Right lobe of liver (tissue), 6 donors: Measurements from ENCODE around the gene HBD. TPM values are rescaled to one million over a fixed set of nuclear protein-coding genes. Genes with fewer than 3 reads are reported as not detected.

Experiments
- ATAC-seq, 4 donors: fragments of 200-7000 bp; cut with Tn5 transposase; one replicate each; pipeline ENCODE4 v1.9.1; 2020; ENCODE audit warnings: mild to moderate bottlenecking in 4 of 4, moderate library complexity in 4 of 4
- DNase-seq, 3 donors: peaks; one replicate each; pipeline ENCODE4 v3.0.0-alpha.2; 2020
- H3K27ac ChIP-seq, 3 donors: fragments of 200-600 bp; one replicate each; pipeline ENCODE4 v1.8.0; 2022
- H3K27me3 ChIP-seq, 2 donors: fragments of 200-600 bp; one replicate each; pipeline ENCODE4 v1.8.0; 2022
- H3K36me3 ChIP-seq, 4 donors: fragments of 200-600 bp; sonication (generic) in 1 of 4; one replicate each; pipeline versions ENCODE4 v1.5.1 to v1.8.0; 2017 to 2022; ENCODE audit warnings: control low read depth in 1 of 4
- H3K4me1 ChIP-seq, 4 donors: fragments of 200-600 bp; sonication (generic) in 1 of 4; one replicate each; pipeline versions ENCODE4 v1.5.1 to v1.8.0; 2017 to 2022; ENCODE audit warnings: control low read depth in 1 of 4
- H3K4me3 ChIP-seq, 3 donors: fragments of 200-600 bp; one replicate each; pipeline ENCODE4 v1.8.0; 2022
- H3K9me3 ChIP-seq, 4 donors: fragments of 200-600 bp; sonication (generic) in 1 of 4; one replicate each; pipeline versions ENCODE4 v1.5.1 to v1.8.0; 2017 to 2022; ENCODE audit warnings: control low read depth in 1 of 4
- CTCF ChIP-seq, 4 donors: fragments of 200-600 bp in 3 of 4; fragments of 450-650 bp in 1 of 4; IDR thresholded peaks; one replicate each; pipeline versions ENCODE4 v1.5.1 to v1.8.0; 2016 to 2022; ENCODE audit warnings: antibody characterized with exemption in 4 of 4, mild to moderate bottlenecking in 2 of 4
- POLR2A ChIP-seq: fragments of 450-650 bp; IDR thresholded peaks from one replicate; pipeline ENCODE4 v1.6.1; 2017; ENCODE audit warnings: antibody characterized with exemption, mild to moderate bottlenecking
- WGBS: methylation state at CpG from one replicate; pipeline ENCODE4 v1.1.6; 2018; ENCODE audit warnings: low coverage, low lambda C conversion rate; ENCODE audit not compliant: insufficient coverage; ENCODE audit errors: missing lambda C conversion rate; 5-methylcytosine and 5-hydroxymethylcytosine counted together
- intact Hi-C, 2 donors: fragments of 100-400 bp; cut with DNase I; formaldehyde crosslinking; loops; one replicate each; pipeline versions ENCODE4 v1.11.2 to v1.14.1; 2022
- total RNA-seq, 6 experiments: library from RNA; depleted of rRNA in 2 of 6; stranded (reverse); fragments of >200 nt in 2 of 6; fragmentation: NEBNext Ultra II Directional in 3 of 6; extraction: Animal tissue kit (Norgen Biotek cat#: 25700) in 3 of 6; gene quantifications; one replicate each; pipeline versions ENCODE4 v1.1.0 to v1.2.4, GENCODE V29; 2016 to 2023
- donor health status: DM: no; HTN: yes; CAD: no.
- donor health status: DM: no; HTN: no; CAD: no.
- donor health status: DM: no; HTN: no; CAD: no.
- donor health status: DM: no; HTN: yes; CAD: no.
- donor health status: DM: no; HTN: yes; CAD: no.

The HBD gene
- total RNA-seq, 6 experiments from 2014 or later = 4.1 to 29.5 (median 9.7) TPM; not detected in 3

GRCh38 chr11:5280582-5281102 is 46.4 kb upstream of the HBD start:
- Histone ChIP-seq H3K27me3 (no peaks in the 10 kb centered on the region), H3K36me3 (no peaks in the 10 kb centered on the region), H3K4me3 (no peak overlapping the region), H3K4me1 (no peaks in the 10 kb centered on the region), H3K27ac (no peak overlapping the region), H3K9me3 (no peaks in the 10 kb centered on the region)
- peak in 1 of 3 donors; percentile 56 for DNase-seq
- WGBS = 37% methylated on average over 3 of the region's 3 CpGs
- intact Hi-C loops = no loop called here
- TF ChIP-seq POLR2A (no peak), CTCF (IDR thresholded peaks at IDR 0.05) (no peak)
- ATAC-seq = peak; percentile 27 to 89 (median 42)

GRCh38 chr11:5279471-5280090 is 45.3 kb upstream of the HBD start:
- no peak overlapping the region for H3K4me3 ChIP-seq
- H3K4me1 ChIP-seq = no peaks in the 10 kb centered on the region
- TF ChIP-seq POLR2A (no peak), CTCF (IDR thresholded peaks at IDR 0.05) (no peak)
- WGBS = 64% methylated on average over 4 of the region's 4 CpGs
- no peaks in the 10 kb centered on the region for H3K9me3 ChIP-seq
- no peak for DNase-seq
- ATAC-seq = no peak
- no peak overlapping the region for H3K27ac ChIP-seq
- intact Hi-C loops = no loop called here
- H3K27me3 ChIP-seq = no peaks in the 10 kb centered on the region
- H3K36me3 ChIP-seq = no peaks in the 10 kb centered on the region

- no peaks in the 10 kb centered on the region for H3K9me3 ChIP-seq
- DNase-seq (no peak), ATAC-seq (no peak)
- H3K4me3 ChIP-seq = no peak overlapping the region
- TF ChIP-seq POLR2A = no peak
- no peaks in the 10 kb centered on the region for H3K4me1 ChIP-seq
- no peaks in the 10 kb centered on the region for H3K36me3 ChIP-seq
- intact Hi-C loops = no loop called here
- 69% methylated on average over 1 of the region's 1 CpG for WGBS
- no peak overlapping the region for H3K27ac ChIP-seq
- no peaks in the 10 kb centered on the region for H3K27me3 ChIP-seq
Observed at GRCh38 chr11:5277807-5278382, 43.6 kb upstream of the HBD start.

- 79% methylated on average over 2 of the region's 2 CpGs for WGBS
- intact Hi-C loops = no loop called here
- Histone ChIP-seq H3K4me1 (no peaks in the 10 kb centered on the region), H3K36me3 (no peaks in the 10 kb centered on the region), H3K9me3 (no peaks in the 10 kb centered on the region), H3K27ac (no peak overlapping the region), H3K27me3 (no peaks in the 10 kb centered on the region), H3K4me3 (no peak overlapping the region)
- ATAC-seq = no peak
- TF ChIP-seq CTCF (IDR thresholded peaks at IDR 0.05) (no peak), POLR2A (no peak)
- no peak for DNase-seq
Observed at GRCh38 chr11:5276697-5277096, 42.4 kb upstream of the HBD start.

GRCh38 chr11:5275369-5276110 is 41.3 kb upstream of the HBD start:
- H3K4me1 ChIP-seq = no peaks in the 10 kb centered on the region
- ATAC-seq = no peak
- H3K36me3 ChIP-seq = no peaks in the 10 kb centered on the region
- intact Hi-C loops = no loop called here
- no peaks in the 10 kb centered on the region for H3K27me3 ChIP-seq
- no peak overlapping the region for H3K4me3 ChIP-seq
- no peak overlapping the region for H3K27ac ChIP-seq
- TF ChIP-seq POLR2A (no peak), CTCF (IDR thresholded peaks at IDR 0.05) (no peak)
- no peak for DNase-seq
- no peaks in the 10 kb centered on the region for H3K9me3 ChIP-seq
- 40% methylated on average over 5 of the region's 6 CpGs for WGBS
